Suprapubic skin (tissue), 4 donors: ENCODE results near the gene WNT9A. TPM values are rescaled to one million over a fixed set of nuclear protein-coding genes. Genes with fewer than 3 reads are reported as not detected.

ENCODE experiments used
- DNase-seq, 2 donors: peaks; one replicate each; pipeline ENCODE4 v3.0.0-alpha.2; 2019; ENCODE audit warnings: low spot score in 2 of 2
- H3K27ac ChIP-seq: fragments of 200-600 bp; sonication (generic); one replicate; pipeline ENCODE4 v1.5.1; 2019
- H3K27me3 ChIP-seq: fragments of 200-600 bp; sonication (generic); one replicate; pipeline ENCODE4 v1.5.1; 2019
- H3K36me3 ChIP-seq: fragments of 200-600 bp; sonication (generic); one replicate; pipeline ENCODE4 v1.5.1; 2019
- H3K4me1 ChIP-seq: fragments of 200-600 bp; sonication (generic); one replicate; pipeline ENCODE4 v1.5.1; 2019
- H3K4me3 ChIP-seq: fragments of 200-600 bp; sonication (generic); one replicate; pipeline ENCODE4 v1.5.1; 2019; ENCODE audit warnings: mild to moderate bottlenecking
- H3K9me3 ChIP-seq: fragments of 200-600 bp; sonication (generic); one replicate; pipeline ENCODE4 v1.5.1; 2019
- EP300 ChIP-seq: sonication (generic); formaldehyde crosslinking; IDR thresholded peaks from one replicate; pipeline ENCODE4 v1.6.1; 2017; ENCODE audit warnings: antibody characterized with exemption
- POLR2A ChIP-seq, 2 donors: fragments of 450-650 bp; IDR thresholded peaks; one replicate each; pipeline ENCODE4 v1.6.1; 2017; ENCODE audit warnings: antibody characterized with exemption in 2 of 2, mild to moderate bottlenecking in 2 of 2, moderate library complexity in 2 of 2
- POLR2AphosphoS5 ChIP-seq, 3 donors: sonication (generic); formaldehyde crosslinking; IDR thresholded peaks; one replicate each; pipeline ENCODE4 v1.6.1; 2017; ENCODE audit warnings: antibody characterized with exemption in 3 of 3
- WGBS: methylation state at CpG from one replicate; pipeline ENCODE4 v1.1.5; 2018; 5-methylcytosine and 5-hydroxymethylcytosine counted together
- total RNA-seq, 4 donors: library from RNA; depleted of rRNA; stranded (reverse); fragments of >200 nt; gene quantifications; one replicate each; pipeline ENCODE4 v1.1.0, GENCODE V29; 2016
- TF ChIP-seq, protein P1 (sequence below), 2 donors: fragments of 200-600 bp in 1 of 2; fragments of 450-650 bp in 1 of 2; sonication (generic) in 1 of 2; IDR thresholded peaks; one replicate each; pipeline ENCODE4 v1.5.1; 2016 to 2019; ENCODE audit warnings: antibody characterized with exemption in 2 of 2, mild to moderate bottlenecking in 1 of 2, moderate library complexity in 1 of 2

The WNT9A gene
- total RNA-seq, 4 donors from 2014 or later = 0.85 to 2.6 (median 1.1) TPM

DNA sequence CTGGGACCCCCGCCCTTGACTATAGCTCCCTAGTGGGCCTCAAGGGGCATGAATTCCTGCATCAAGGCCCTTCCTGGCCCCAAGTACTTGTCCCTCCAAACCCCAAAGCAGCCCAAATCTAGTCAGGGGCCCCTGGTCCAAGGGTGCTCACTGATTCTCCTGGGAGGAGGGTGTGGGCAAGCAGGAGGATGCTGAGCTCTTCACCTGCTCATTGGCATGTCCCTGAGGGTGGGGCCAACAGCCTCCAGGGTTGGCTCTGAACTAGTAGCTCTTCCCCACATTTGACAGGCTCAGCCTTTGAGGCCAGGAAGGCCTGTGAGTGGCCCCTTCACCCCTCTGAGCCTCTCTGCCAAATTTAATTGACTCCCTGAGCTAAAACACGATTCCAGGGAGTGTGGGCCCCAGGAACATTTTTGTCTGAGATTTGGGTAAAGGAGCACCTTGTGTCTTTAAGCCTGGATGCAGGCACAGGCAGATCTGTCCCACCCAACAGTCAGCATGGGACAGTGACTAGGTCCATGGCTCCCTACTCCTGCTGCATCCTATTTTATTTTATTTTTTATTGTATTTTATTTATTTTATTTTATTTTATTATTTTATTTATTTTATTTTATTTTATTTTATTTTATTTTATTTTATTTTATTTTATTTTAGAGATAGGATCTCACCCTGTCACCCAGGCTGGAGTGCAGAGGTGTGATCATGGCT lies 11.0 kb upstream of the WNT9A start:
- peak in 1 of 2 donors; percentile 49 for DNase-seq
- Histone ChIP-seq H3K27ac (no peak overlapping the region), H3K9me3 (no peaks in the 10 kb centered on the region), H3K36me3 (no peaks in the 10 kb centered on the region), H3K27me3 (peaks cover 8% of the 10 kb centered on the region), H3K4me3 (no peak overlapping the region), H3K4me1 (peaks cover 1% of the 10 kb centered on the region)
- 77% methylated on average over 2 of the region's 2 CpGs for WGBS
- no peak for TF ChIP-seq POLR2AphosphoS5 (IDR thresholded peaks at IDR 0.05)
- no peak for TF ChIP-seq POLR2A (IDR thresholded peaks at IDR 0.05)
- TF ChIP-seq, protein P1, sequence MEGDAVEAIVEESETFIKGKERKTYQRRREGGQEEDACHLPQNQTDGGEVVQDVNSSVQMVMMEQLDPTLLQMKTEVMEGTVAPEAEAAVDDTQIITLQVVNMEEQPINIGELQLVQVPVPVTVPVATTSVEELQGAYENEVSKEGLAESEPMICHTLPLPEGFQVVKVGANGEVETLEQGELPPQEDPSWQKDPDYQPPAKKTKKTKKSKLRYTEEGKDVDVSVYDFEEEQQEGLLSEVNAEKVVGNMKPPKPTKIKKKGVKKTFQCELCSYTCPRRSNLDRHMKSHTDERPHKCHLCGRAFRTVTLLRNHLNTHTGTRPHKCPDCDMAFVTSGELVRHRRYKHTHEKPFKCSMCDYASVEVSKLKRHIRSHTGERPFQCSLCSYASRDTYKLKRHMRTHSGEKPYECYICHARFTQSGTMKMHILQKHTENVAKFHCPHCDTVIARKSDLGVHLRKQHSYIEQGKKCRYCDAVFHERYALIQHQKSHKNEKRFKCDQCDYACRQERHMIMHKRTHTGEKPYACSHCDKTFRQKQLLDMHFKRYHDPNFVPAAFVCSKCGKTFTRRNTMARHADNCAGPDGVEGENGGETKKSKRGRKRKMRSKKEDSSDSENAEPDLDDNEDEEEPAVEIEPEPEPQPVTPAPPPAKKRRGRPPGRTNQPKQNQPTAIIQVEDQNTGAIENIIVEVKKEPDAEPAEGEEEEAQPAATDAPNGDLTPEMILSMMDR (IDR thresholded peaks at IDR 0.05) = no peak
- no peak for TF ChIP-seq EP300

DNA sequence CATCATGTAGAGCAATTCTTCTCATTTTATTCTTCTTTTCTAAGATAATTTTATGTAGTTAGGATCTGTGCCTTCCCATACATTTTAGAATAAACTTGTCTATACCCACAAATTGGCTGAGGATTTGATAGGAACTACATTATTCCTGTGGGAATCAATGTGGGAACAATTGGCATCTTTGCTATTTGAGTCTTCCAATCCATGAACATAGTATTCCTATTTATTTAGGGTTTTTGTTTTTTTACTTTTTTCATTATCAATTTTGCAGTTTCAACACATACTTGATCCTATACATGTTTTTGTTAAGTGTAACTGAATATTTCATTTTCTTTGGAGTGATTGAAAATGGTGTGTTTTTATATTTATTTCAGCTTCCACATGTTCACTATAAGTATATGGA lies 8.1 kb upstream of the WNT9A start:
- Histone ChIP-seq H3K27me3 (peaks cover 8% of the 10 kb centered on the region), H3K27ac (no peak overlapping the region), H3K4me1 (peaks cover 15% of the 10 kb centered on the region), H3K36me3 (no peaks in the 10 kb centered on the region), H3K9me3 (no peaks in the 10 kb centered on the region), H3K4me3 (no peak overlapping the region)
- DNase-seq = no peak
- TF ChIP-seq EP300 = no peak
- no peak for TF ChIP-seq POLR2AphosphoS5 (IDR thresholded peaks at IDR 0.05)
- TF ChIP-seq POLR2A (IDR thresholded peaks at IDR 0.05) = no peak
- TF ChIP-seq, protein P1 (IDR thresholded peaks at IDR 0.05) = no peak

GRCh38 chr1:227954163-227954850 lies 6.6 kb upstream of the WNT9A start:
- Histone ChIP-seq H3K9me3 (no peaks in the 10 kb centered on the region), H3K27me3 (peaks cover 8% of the 10 kb centered on the region), H3K4me1 (peaks cover 15% of the 10 kb centered on the region), H3K4me3 (no peak overlapping the region), H3K27ac (no peak overlapping the region), H3K36me3 (no peaks in the 10 kb centered on the region)
- no peak for DNase-seq
- 32% methylated on average over 4 of the region's 4 CpGs for WGBS
- no peak for TF ChIP-seq EP300
- TF ChIP-seq, protein P1 (IDR thresholded peaks at IDR 0.05) = no peak
- TF ChIP-seq POLR2A (IDR thresholded peaks at IDR 0.05) = no peak
- TF ChIP-seq POLR2AphosphoS5 (IDR thresholded peaks at IDR 0.05) = no peak

DNA sequence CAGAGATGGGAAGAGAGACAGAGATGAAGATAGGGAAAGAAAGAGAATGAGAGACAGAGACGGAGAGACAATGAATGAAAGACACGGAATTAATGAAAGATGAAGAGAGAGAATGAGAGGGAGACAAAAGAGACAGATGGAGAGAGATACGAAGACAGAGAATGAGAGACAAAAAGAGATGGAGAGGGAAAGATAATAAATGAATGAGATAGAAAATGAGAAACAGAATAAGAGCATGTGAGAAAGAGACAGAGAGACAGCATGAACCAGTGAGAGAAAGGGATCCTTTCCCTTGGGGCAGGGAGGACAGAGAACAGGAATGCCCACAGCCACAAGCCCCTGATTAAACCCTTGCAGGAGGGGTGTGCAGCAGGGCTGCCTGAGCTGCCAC lies 5.3 kb upstream of the WNT9A start:
- H3K27me3 ChIP-seq = peaks cover 6% of the 10 kb centered on the region

More for the DNA sequence above, 5.3 kb upstream of the WNT9A start:
- Histone ChIP-seq H3K36me3 (no peaks in the 10 kb centered on the region), H3K4me3 (no peak overlapping the region), H3K9me3 (no peaks in the 10 kb centered on the region), H3K27ac (no peak overlapping the region), H3K4me1 (peaks cover 23% of the 10 kb centered on the region)
- no peak for DNase-seq
- WGBS = 70% methylated on average over 3 of the region's 3 CpGs
- TF ChIP-seq EP300 = no peak
- no peak for TF ChIP-seq POLR2A (IDR thresholded peaks at IDR 0.05)
- TF ChIP-seq, protein P1 (IDR thresholded peaks at IDR 0.05) = no peak
- no peak for TF ChIP-seq POLR2AphosphoS5 (IDR thresholded peaks at IDR 0.05)
